Left hindlimb (tissue), 1 donor: ENCODE results near the gene TOM1.

Experiments used
- DNase-seq: peaks from one replicate; pipeline ENCODE4 v3.0.0-alpha.2; 2018

TOM1 gene

GRCh38 chr22:35324762-35325161 lies 25.1 kb downstream of the TOM1 start:
- no peak for DNase-seq

GRCh38 chr22:35325209-35325608 lies 25.5 kb downstream of the TOM1 start:
- no peak for DNase-seq

GRCh38 chr22:35326854-35327562 lies 27.3 kb downstream of the TOM1 start:
- no peak for DNase-seq

GRCh38 chr22:35327690-35328471 lies 28.2 kb downstream of the TOM1 start:
- DNase-seq = no peak

- no peak for DNase-seq
These were observed 28.8 kb downstream of the TOM1 start for GRCh38 chr22:35328472-35328885.

GRCh38 chr22:35329114-35329847 lies 29.6 kb downstream of the TOM1 start:
- DNase-seq = no peak

GRCh38 chr22:35330258-35330861 lies 30.7 kb downstream of the TOM1 start:
- DNase-seq = peak; percentile 69

- DNase-seq = no peak
These were observed 32.6 kb downstream of the TOM1 start for GRCh38 chr22:35332278-35332677.

- DNase-seq = no peak
These were observed 33.5 kb downstream of the TOM1 start for GRCh38 chr22:35333220-35333619.

GRCh38 chr22:35334004-35334403 lies 34.3 kb downstream of the TOM1 start:
- DNase-seq = no peak

- no peak for DNase-seq
These were observed 35.8 kb downstream of the TOM1 start for GRCh38 chr22:35335468-35335867.

GRCh38 chr22:35335936-35336781 lies 36.5 kb downstream of the TOM1 start:
- no peak for DNase-seq

GRCh38 chr22:35337932-35338331 lies 38.2 kb downstream of the TOM1 start:
- no peak for DNase-seq

GRCh38 chr22:35341090-35341874 lies 41.6 kb downstream of the TOM1 start:
- peak; percentile 23 for DNase-seq

GRCh38 chr22:35342390-35342789 lies 42.7 kb downstream of the TOM1 start:
- DNase-seq = peak; percentile 18

- DNase-seq = peak; percentile 19
These were observed 44.2 kb downstream of the TOM1 start for GRCh38 chr22:35343664-35344550.

- DNase-seq = peak; percentile 2
These were observed 45.4 kb downstream of the TOM1 start for GRCh38 chr22:35344956-35345690.

- DNase-seq = no peak
These were observed 46.3 kb downstream of the TOM1 start for GRCh38 chr22:35345808-35346505.
